ENCODE data around the gene TMEM135. TPM values are rescaled to one million over a fixed set of nuclear protein-coding genes. Genes with fewer than 3 reads are reported as not detected.

TMEM135 gene
- total RNA-seq, 4 donors from 2014 or later, result 19.0 to 38.5 (median 29.5) TPM

DNA sequence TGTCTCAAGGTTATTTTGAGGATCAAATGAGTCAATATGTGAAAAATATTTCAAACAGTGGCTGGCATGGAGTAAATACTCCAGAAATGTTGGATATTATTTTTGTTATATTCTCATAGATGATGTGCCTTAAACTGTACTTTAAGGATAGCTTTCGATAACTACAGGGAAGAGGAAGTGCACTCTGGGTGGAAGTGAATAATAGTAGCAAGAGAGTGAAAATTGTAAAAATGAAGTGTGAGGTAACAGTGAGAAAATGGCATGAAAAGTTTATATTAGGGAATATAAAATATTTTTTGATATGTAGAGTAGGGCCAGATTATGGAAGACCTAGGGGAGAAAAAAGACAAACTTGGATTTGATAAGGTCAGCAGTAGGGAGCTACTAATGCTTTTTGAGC, 258.9 kb downstream of the TMEM135 start:
- H3K27me3 ChIP-seq, result no peaks in the 10 kb centered on the region
- DNase-seq, result no peak
- H3K9me3 ChIP-seq, result no peaks in the 10 kb centered on the region
- no peak overlapping the region for H3K4me3 ChIP-seq
- intact Hi-C loops (cut with DNase I; ENCODE audit: low total_unique reads), result no loop called here
- H3K4me1 ChIP-seq, result no peaks in the 10 kb centered on the region
- TF ChIP-seq, protein P1, sequence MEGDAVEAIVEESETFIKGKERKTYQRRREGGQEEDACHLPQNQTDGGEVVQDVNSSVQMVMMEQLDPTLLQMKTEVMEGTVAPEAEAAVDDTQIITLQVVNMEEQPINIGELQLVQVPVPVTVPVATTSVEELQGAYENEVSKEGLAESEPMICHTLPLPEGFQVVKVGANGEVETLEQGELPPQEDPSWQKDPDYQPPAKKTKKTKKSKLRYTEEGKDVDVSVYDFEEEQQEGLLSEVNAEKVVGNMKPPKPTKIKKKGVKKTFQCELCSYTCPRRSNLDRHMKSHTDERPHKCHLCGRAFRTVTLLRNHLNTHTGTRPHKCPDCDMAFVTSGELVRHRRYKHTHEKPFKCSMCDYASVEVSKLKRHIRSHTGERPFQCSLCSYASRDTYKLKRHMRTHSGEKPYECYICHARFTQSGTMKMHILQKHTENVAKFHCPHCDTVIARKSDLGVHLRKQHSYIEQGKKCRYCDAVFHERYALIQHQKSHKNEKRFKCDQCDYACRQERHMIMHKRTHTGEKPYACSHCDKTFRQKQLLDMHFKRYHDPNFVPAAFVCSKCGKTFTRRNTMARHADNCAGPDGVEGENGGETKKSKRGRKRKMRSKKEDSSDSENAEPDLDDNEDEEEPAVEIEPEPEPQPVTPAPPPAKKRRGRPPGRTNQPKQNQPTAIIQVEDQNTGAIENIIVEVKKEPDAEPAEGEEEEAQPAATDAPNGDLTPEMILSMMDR (IDR thresholded peaks at IDR 0.05), result no peak
- no peak for TF ChIP-seq POLR2A (IDR thresholded peaks at IDR 0.05)
- no peaks in the 10 kb centered on the region for H3K36me3 ChIP-seq
- no peak overlapping the region for H3K27ac ChIP-seq

- DNase-seq, result no peak
- Histone ChIP-seq H3K4me1 (no peaks in the 10 kb centered on the region), H3K27ac (no peak overlapping the region), H3K4me3 (no peak overlapping the region), H3K27me3 (no peaks in the 10 kb centered on the region), H3K36me3 (no peaks in the 10 kb centered on the region), H3K9me3 (no peaks in the 10 kb centered on the region)
- intact Hi-C loops (cut with DNase I; ENCODE audit: low total_unique reads), result no loop called here
- TF ChIP-seq POLR2A (IDR thresholded peaks at IDR 0.05), result no peak
- TF ChIP-seq, protein P1 (IDR thresholded peaks at IDR 0.05), result no peak
These were observed 260.4 kb downstream of the TMEM135 start for GRCh38 chr11:87298155-87298554.

- Histone ChIP-seq H3K36me3 (no peaks in the 10 kb centered on the region), H3K27ac (no peak overlapping the region), H3K4me3 (no peak overlapping the region), H3K9me3 (no peaks in the 10 kb centered on the region), H3K27me3 (no peaks in the 10 kb centered on the region), H3K4me1 (no peaks in the 10 kb centered on the region)
- intact Hi-C loops (cut with DNase I; ENCODE audit: low total_unique reads), result no loop called here
- DNase-seq, result no peak
- no peak for TF ChIP-seq POLR2A (IDR thresholded peaks at IDR 0.05)
- TF ChIP-seq, protein P1 (IDR thresholded peaks at IDR 0.05), result no peak
These were observed 261.3 kb downstream of the TMEM135 start for GRCh38 chr11:87299041-87299481.

GRCh38 chr11:87300640-87301380, 263.1 kb downstream of the TMEM135 start:
- Histone ChIP-seq H3K4me1 (no peaks in the 10 kb centered on the region), H3K36me3 (no peaks in the 10 kb centered on the region), H3K9me3 (no peaks in the 10 kb centered on the region), H3K4me3 (no peak overlapping the region), H3K27me3 (no peaks in the 10 kb centered on the region), H3K27ac (no peak overlapping the region)
- intact Hi-C loops (cut with DNase I; ENCODE audit: low total_unique reads), result no loop called here
- TF ChIP-seq, protein P1 (IDR thresholded peaks at IDR 0.05), result no peak
- no peak for TF ChIP-seq POLR2A (IDR thresholded peaks at IDR 0.05)
- DNase-seq, result no peak

DNA sequence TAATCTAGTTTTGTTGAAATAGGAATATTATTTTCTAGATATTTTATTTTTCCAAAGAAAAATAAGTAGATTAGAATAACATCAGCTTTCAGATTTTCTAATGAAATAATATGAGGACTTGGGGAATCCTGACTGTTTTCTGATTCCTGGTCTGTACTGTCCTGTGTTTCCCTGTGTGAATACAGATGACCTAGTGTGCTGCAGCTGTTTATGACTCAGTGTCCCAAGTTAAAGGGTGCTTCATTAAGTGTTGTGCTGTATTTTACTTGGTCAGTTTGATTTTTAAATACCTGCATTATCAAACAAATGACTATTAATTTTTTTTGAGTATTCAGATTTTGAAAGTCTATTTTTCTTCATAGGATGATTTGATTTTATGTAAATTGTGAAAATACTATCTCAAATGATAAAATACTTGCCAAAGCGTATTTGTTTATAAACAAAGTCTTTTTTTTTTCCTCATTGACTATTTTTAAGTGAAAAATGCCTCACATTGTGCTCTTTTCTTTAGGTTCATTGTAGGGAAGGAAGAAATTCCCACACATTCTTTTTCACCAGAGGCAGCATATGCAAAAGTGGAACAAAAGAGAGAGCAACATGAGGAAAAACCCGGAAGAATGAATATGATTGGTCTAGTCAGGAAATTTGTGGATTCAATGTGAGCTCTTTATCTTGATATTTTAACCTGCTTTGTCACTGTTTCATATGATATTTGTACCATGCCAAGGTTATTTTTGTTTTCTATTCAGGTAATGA, 264.2 kb downstream of the TMEM135 start:
- DNase-seq, result no peak
- no peaks in the 10 kb centered on the region for H3K36me3 ChIP-seq
- TF ChIP-seq, protein P1 (IDR thresholded peaks at IDR 0.05), result no peak
- no peak for TF ChIP-seq POLR2A (IDR thresholded peaks at IDR 0.05)
- intact Hi-C loops (cut with DNase I; ENCODE audit: low total_unique reads), result no loop called here
- no peaks in the 10 kb centered on the region for H3K27me3 ChIP-seq
- H3K27ac ChIP-seq, result no peak overlapping the region
- no peaks in the 10 kb centered on the region for H3K4me1 ChIP-seq
- no peaks in the 10 kb centered on the region for H3K9me3 ChIP-seq
- H3K4me3 ChIP-seq, result no peak overlapping the region
